GM18858 (cell line): Measurements from ENCODE around the gene TNNT1.

Experiments
- ATAC-seq: cut with Tn5 transposase; IDR thresholded peaks from one replicate; pipeline ENCODE4 v1.9.1; 2021; ENCODE audit not compliant: unreplicated experiment

TNNT1 gene

DNA sequence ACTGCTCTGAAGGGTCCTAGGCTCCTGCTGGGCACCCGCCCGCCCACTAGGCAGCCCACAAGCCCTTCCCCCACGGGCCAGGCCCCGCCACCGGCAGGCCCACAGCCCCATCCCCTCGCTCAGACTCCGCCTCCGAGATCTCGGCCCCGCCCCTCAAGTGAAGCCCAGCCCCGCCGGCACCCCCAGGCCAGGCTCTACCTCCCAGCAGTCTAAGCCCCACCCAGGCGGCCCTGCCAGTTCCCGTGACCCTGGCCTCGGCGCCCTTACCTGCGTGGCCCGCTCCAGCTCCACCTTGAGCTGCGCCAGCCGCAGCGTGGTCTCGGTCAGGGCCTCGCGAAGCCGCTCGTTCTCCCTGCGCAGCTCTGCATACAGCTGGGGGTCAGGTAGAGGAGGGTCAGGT is 57.1 kb downstream of the TNNT1 start:
- ATAC-seq: no peak

DNA sequence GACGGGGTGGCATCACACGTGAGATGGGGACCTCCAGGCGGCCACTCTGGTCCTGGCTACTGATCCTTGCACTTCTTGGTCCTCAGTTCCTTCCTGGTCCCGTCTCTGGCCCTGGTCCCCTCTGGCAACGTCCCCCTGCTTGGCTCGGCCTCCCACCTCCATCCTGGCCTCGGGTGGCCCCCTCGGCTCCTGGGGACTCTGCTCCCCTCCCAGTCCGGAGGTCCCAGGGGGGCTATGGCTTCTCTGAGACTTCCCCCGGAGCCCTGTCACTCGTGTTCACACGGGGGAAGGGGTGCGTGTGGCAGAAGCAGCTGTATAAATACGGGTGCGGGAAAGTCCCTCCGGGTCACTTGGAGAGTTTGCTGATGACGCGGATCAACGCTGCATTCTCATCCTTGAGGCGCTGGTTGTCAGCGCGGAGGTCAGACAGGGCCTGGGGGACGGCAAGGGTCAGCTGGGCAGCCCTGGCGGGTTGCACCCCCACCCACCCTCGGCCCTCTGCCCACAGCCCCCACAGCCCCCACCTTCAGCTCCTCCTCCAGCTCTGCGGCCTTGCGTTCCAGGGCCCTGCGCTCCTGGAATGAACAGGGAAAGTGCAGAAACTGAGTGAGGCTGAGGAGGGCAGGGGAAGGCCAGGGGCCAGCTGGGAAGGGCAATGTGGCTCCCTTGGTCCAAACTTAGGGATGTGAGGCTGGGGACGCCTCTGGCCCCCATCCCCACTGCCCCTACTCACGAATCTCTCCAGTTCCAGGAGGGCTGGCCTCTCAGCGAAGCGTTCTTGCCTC is 57.7 kb downstream of the TNNT1 start:
- no peak for ATAC-seq

DNA sequence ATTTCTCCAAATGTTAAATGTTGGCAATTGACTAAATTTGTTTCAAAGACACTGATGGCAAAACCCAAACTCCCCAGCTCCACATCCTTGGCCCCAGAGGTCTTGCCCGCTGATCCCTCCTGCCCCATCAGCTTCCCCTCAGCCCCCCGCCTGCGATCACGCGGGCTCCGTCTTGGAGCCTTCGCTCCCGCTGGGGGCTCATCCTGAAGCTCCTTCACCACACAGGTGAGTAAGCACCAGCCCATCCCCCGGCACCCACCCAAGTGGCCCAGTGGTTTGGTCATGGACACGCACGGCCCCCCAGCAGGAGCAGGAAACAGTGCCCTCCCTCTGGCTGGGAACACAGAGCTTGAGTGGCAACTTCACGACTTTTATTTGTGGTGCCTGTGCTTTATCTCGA is 58.4 kb downstream of the TNNT1 start:
- ATAC-seq: no peak

DNA sequence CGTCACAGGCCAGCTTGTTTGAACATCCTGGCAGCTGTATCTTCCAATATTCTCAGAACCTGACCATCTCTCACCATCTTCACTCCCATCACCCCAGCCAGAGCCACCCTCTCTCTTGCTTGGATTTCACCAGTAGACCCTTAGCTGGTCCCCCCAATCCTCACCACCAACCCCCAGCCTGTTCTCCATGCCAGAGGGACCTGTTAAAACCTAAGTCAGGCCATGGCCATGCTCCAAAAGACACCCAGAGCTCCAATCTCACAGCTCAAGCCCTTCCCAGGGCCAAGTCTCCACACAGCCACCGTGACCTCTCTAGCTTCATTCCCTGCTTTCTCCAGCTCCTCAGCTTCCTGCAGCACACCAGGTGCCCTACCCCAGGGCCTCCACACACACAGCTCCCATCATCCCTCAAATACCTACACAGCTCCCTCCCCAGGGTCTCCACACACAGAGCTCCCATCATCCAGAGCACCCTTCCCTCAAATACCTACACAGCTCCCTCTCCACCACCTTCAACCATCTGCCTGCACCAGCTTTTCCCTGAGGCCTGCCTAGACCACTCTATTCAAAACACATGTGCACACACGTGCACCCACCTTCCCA is 59.6 kb downstream of the TNNT1 start:
- no peak for ATAC-seq

DNA sequence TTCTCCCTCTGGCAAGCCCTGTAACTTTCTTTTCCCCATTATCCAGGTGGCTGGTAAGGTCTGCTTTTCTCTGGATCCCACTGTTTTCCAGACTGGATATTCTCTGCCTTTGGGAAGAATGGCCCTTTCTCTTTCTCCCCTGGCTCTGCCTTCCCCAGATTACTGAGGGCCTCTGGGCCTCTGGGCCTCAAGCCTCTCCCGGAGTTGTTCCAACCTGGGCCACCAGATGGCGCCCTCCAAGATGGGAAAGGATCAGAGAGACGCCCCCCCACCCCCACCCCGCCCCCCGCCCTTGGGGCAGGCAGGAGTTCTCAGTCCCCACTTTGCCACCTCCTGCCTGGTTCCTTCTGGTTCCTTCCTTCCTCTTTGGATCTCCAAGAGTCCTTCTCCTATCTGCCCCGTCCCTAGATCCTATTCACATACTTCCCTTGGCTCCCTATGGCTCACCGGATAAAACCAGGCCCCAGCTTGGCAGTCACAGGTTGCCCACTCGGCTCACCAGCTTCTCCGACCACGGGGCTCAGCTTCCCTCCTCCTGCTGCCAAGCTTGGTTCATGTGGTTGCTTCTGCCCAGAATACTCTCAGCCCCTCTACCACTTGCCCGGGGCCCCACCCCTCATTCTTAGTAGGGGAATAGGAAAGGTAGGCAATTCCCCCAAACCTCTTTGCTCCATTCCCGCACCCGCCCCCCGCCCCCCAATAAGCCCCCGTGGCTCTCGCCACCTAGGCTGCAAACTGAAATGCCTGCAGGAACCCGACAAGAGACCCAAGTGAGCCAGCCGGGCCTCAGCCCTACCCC is 60.3 kb downstream of the TNNT1 start:
- ATAC-seq: no peak

DNA sequence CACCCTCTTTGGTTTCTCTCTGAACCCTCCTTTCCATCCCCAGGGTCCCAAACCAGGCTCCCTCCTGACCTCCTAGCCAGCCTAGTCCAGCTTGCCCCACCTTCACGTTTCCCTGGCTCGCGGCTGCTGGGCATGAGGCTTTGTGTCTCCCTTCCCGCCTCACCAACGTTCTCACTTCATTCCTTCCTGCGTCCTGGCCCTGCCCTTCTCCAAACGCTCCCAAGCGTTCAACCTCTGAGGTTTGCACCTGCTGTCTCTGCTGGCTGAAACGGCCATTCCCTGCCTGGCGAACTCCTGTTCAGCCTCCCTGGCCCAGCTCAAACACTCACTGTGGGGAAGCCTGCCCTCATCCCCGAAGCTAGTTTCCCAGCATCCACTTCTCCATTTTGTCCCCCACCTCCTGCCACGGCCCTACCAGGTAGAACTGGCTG is 61.0 kb downstream of the TNNT1 start:
- no peak for ATAC-seq

DNA sequence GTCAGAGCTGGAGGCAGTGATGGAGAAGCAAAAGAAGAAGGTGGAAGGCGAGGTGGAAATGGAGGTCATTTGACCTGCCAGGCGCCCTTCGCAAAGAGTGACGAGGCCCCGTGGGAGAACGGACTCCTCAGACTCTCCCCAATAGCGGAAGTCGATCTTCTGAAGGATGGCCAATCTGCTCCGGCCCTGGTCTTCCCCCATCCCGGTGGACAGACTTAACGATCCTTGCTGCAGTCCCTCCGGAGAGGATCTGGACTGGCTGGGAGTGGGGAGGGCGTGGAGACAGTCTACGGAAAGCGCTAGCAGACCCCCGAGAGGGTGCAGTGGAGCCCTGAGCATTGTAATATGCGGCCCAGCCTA is 61.5 kb downstream of the TNNT1 start:
- ATAC-seq: no peak

DNA sequence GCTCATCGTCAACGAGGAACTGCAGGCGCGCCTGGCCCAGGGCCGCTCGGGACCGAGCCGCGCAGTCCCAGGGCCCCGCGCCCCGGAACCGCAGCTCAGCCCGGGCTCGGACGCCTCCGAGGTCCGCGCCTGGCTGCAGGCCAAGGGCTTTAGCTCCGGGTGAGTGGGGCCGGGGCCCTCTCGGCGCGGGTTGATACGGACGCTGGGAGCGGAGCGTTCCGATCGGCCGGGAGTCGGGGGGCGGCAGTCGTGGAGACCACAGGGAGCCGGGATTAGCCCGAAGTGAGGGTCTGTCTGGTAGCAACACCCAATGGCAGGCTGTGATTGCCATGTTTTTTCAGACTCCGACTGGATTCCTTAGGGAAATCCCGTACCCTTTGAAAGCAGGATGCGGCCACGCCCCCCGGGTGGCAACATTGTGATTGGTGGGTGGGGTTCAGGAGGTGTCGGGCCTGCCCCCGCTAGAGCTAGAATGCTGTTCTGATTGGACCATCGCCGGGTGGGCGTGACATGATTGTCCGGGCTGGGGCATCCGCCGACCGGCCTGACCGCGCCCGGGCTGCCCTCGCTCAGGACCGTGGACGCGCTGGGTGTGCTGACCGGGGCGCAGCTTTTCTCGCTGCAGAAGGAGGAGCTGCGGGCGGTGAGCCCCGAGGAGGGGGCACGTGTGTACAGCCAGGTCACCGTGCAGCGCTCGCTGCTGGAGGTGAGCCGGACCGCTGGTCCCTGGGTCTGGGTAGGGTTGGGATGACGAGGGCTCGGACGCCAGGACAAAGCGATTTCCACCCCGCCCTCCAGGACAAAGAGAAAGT is 62.1 kb downstream of the TNNT1 start:
- no peak for ATAC-seq

DNA sequence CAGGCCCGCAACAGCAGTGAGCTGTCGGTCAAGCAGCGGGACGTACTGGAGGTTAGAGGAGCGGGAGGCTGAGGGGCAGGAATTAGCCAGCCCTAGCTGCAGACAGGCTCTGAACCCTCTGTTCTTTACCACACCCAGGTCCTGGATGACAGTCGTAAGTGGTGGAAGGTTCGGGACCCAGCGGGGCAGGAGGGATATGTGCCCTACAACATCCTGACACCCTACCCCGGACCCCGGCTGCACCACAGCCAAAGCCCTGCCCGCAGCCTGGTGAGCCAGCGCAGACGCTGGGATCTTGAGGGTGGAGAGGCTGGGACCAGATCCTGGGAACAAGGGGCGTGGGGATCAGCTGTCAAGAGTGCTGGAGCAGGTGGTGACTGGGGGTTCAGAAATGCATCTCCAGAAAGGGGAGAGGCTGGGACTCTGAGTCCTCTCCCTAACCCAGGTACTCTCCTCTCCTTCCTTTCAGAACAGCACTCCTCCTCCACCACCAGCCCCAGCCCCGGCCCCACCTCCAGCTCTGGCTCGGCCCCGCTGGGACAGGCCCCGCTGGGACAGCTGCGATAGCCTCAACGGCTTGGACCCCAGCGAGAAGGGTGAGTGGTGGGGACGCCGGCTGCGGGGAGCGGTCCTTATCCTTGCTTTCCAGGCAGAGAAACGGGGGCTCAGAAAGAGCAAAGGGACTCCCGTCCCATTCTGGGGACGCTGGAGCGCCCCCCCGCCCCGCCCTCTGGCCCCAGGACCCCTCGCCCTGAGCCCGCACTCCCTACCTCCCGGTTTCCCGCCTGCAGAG is 62.9 kb downstream of the TNNT1 start:
- ATAC-seq: no peak

DNA sequence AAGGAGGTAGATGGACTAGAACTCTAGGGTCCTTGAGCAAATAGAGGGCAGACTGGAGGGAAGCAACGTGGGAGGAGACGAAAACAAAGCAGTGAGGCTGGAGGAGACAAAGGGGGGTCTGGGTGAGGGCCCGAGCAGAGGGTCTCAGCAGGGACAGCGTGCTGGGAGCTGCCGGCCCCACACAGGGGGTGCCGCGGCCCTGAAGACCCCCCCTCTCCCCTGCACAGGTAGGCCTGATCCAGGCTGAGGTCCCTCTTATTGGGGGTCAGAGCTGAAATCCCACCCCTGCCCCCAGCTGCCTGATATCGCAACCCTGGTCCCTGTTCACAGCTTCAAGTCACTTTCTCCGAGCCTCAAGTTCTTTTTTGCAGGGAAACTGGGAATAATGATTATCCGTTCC is 64.6 kb downstream of the TNNT1 start:
- no peak for ATAC-seq

DNA sequence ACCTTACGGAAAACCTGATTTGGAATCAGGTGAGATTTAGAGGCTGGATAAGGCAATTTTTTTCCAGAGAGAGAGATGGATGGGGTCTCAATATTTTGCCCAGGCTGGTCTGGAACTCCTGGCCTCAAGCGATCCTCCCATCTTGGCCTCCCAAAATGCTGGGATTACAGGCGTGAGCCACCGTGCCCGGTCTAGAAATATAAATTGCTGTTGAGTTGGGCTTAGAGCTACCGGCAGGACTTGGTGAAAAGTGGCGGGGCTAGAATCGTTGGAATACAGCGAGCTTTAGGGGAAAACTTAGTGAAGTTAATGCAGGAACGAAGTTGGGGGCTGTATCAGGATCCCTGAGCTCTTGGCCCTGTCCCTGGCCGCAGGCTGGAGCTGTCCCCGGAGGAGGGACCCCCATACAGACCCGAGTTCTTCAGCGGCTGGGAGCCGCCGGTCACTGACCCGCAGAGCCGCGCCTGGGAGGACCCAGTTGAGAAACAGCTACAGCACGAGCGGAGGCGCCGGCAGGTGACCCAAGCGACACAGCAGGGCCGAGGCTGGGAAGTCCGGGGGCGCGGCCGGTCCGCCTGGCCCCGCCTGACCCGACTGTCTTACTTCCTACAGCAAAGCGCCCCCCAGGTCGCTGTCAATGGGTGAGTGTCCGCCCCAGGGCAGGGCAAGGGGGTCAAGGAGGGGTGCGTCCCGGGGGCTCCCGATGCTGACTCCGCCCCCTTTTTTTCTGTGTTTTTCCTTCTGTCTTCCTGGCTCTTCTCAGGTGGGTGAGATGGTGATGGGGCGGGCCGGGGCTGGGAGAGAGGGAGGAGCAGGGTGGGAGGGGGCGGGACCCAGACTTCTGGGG is 65.8 kb downstream of the TNNT1 start:
- no peak for ATAC-seq
